H1 (cell line): ENCODE results near the gene SNRNP40. TPM values are rescaled to one million over a fixed set of nuclear protein-coding genes. Genes with fewer than 3 reads are reported as not detected.

Experiments used
- CTCF ChIA-PET: fragments of 300-600 bp; sonication (Branson Sonifier 250); formaldehyde crosslinking; loops from one replicate; lab custom pipeline; 2021; ENCODE audit not compliant: partially characterized antibody; lab: Charles Lee
- POLR2A ChIA-PET: fragments of 300-600 bp; sonication (Branson Sonifier 250); formaldehyde crosslinking; loops from one replicate; lab custom pipeline; 2021; ENCODE audit warnings: inconsistent platforms; ENCODE audit not compliant: partially characterized antibody; lab: Charles Lee
- DNase-seq, 2 experiments: peaks; one replicate each; pipeline versions ENCODE4 v3.0.0 to v3.0.0-alpha.2; 2010 to 2022; ENCODE audit warnings: low spot score in 2 of 2, low read depth in 1 of 2, mixed read lengths in 1 of 2
- FAIRE-seq: peaks from 2 replicates; lab custom pipeline; 2011; peaks lifted over from hg19 to GRCh38; lab: Jason Lieb, UNC
- H2AFZ ChIP-seq: 2 replicates; pipeline ENCODE4 v1.8.1; 2012; ENCODE audit warnings: low read length, inconsistent platforms
- H2AK5ac ChIP-seq: 2 replicates; pipeline ENCODE4 v1.6.1; 2013; ENCODE audit warnings: low read depth, low read length
- H2BK120ac ChIP-seq: replicated peaks from 2 replicates; pipeline ENCODE3; 2013; ENCODE audit warnings: low read depth, low read length, inconsistent platforms
- H2BK12ac ChIP-seq: 2 replicates; pipeline ENCODE4 v1.6.1; 2013; ENCODE audit warnings: low read depth, low read length
- H2BK15ac ChIP-seq: 2 replicates; pipeline ENCODE4 v1.6.1; 2013; ENCODE audit warnings: low read length
- H2BK20ac ChIP-seq: 2 replicates; pipeline ENCODE4 v1.6.1; 2013; ENCODE audit warnings: low read length
- H2BK5ac ChIP-seq: 2 replicates; pipeline ENCODE4 v1.6.1; 2013; ENCODE audit warnings: low read depth, low read length
- H3K14ac ChIP-seq: 2 replicates; pipeline ENCODE4 v1.6.1; 2013; ENCODE audit warnings: inconsistent platforms; ENCODE audit not compliant: insufficient read length
- H3K18ac ChIP-seq: 2 replicates; pipeline ENCODE4 v1.6.1; 2013; ENCODE audit warnings: low read length; ENCODE audit errors: extremely low read depth
- H3K23ac ChIP-seq: 2 replicates; pipeline ENCODE4 v1.6.1; 2013; ENCODE audit warnings: inconsistent platforms; ENCODE audit not compliant: insufficient read length
- H3K23me2 ChIP-seq: 2 replicates; pipeline ENCODE4 v1.6.1; 2013; ENCODE audit warnings: low read depth, low read length
- H3K27ac ChIP-seq: 2 replicates; pipeline ENCODE4 v1.6.1; 2011; ENCODE audit warnings: low read depth, low read length, inconsistent platforms
- H3K27me3 ChIP-seq, 4 experiments: replicated peaks in 1 of 4; 1 replicate in 1 of 4; 2 replicates in 3 of 4; pipeline versions ENCODE4 v1.6.1 to v1.8.1; 2011 to 2013; ENCODE audit warnings: low read length in 3 of 4, mild to moderate bottlenecking in 3 of 4, inconsistent platforms in 2 of 4, mixed read lengths in 2 of 4, moderate library complexity in 1 of 4; ENCODE audit not compliant: control insufficient read depth in 3 of 4, insufficient read depth in 3 of 4; ENCODE audit errors: extremely low read depth in 1 of 4
- H3K36me3 ChIP-seq, 4 experiments: 2 replicates each; pipeline versions ENCODE4 v1.6.1 to v1.8.1; 2011 to 2013; ENCODE audit warnings: mild to moderate bottlenecking in 4 of 4, low read length in 3 of 4, moderate library complexity in 2 of 4, control low read depth in 1 of 4, inconsistent platforms in 1 of 4; ENCODE audit not compliant: insufficient read depth in 4 of 4, control insufficient read depth in 2 of 4
- H3K4ac ChIP-seq: replicated peaks from 2 replicates; pipeline ENCODE3; 2013; ENCODE audit warnings: low read length, low read depth, mixed read lengths, inconsistent platforms; ENCODE audit not compliant: insufficient read length
- H3K4me1 ChIP-seq, 4 experiments: replicated peaks in 1 of 4; 1 replicate in 1 of 4; 2 replicates in 3 of 4; pipeline versions ENCODE4 v1.6.1 to v1.8.1; 2011 to 2013; ENCODE audit warnings: low read length in 3 of 4, inconsistent platforms in 2 of 4, mixed read lengths in 1 of 4; ENCODE audit not compliant: insufficient read depth in 4 of 4, control insufficient read depth in 3 of 4
- H3K4me2 ChIP-seq, 2 experiments: 2 replicates each; pipeline versions ENCODE4 v1.6.1 to v1.8.1; 2011 to 2013; ENCODE audit warnings: low read depth in 2 of 2, low read length in 2 of 2, control low read depth in 1 of 2, inconsistent platforms in 1 of 2, mild to moderate bottlenecking in 1 of 2; ENCODE audit not compliant: insufficient read depth in 1 of 2
- H3K4me3 ChIP-seq, 4 experiments: fragments of 200-600, 300-600 bp in 1 of 4; sonication (generic), shearing (Covaris generic), sonication (Bioruptor Twin) in 1 of 4; 2 replicates each; pipeline versions ENCODE4 v1.5.1 to v1.8.1; 2011 to 2016; ENCODE audit warnings: low read length in 4 of 4, low read depth in 3 of 4, control low read depth in 2 of 4, inconsistent platforms in 2 of 4, mild to moderate bottlenecking in 2 of 4, mixed read lengths in 1 of 4, moderate library complexity in 1 of 4; ENCODE audit not compliant: insufficient read depth in 2 of 4; ENCODE audit errors: extremely low read depth in 1 of 4
- H3K56ac ChIP-seq: replicated peaks from 2 replicates; pipeline ENCODE3; 2013; ENCODE audit warnings: low read depth, mild to moderate bottlenecking, mixed read lengths, low read length, inconsistent platforms; ENCODE audit not compliant: insufficient read length
- H3K79me1 ChIP-seq: 2 replicates; pipeline ENCODE4 v1.6.1; 2013; ENCODE audit warnings: low read depth, low read length, control low read depth
- H3K79me2 ChIP-seq, 2 experiments: 2 replicates each; pipeline versions ENCODE4 v1.6.1 to v1.8.1; 2012 to 2013; ENCODE audit warnings: low read length in 2 of 2, mild to moderate bottlenecking in 2 of 2, inconsistent platforms in 1 of 2; ENCODE audit not compliant: insufficient read depth in 2 of 2, control insufficient read depth in 1 of 2
- H3K9ac ChIP-seq, 4 experiments: replicated peaks in 1 of 4; 1 replicate in 1 of 4; 2 replicates in 3 of 4; pipeline versions ENCODE4 v1.6.1 to v1.8.1; 2011 to 2013; ENCODE audit warnings: low read depth in 3 of 4, low read length in 3 of 4, control low read depth in 2 of 4, mild to moderate bottlenecking in 2 of 4, moderate library complexity in 2 of 4, inconsistent platforms in 1 of 4; ENCODE audit errors: extremely low read depth in 1 of 4
- H3K9me3 ChIP-seq, 2 experiments: 2 replicates each; pipeline versions ENCODE4 v1.6.1 to v1.8.1; 2012 to 2013; ENCODE audit warnings: mild to moderate bottlenecking in 2 of 2, moderate library complexity in 2 of 2, control low read depth in 1 of 2, inconsistent platforms in 1 of 2, low read depth in 1 of 2, low read length in 1 of 2, mixed read lengths in 1 of 2; ENCODE audit not compliant: insufficient read depth in 2 of 2
- H4K20me1 ChIP-seq, 2 experiments: replicated peaks in 1 of 2; 2 replicates each; pipeline versions ENCODE3 to v1.8.1; 2011 to 2013; ENCODE audit warnings: inconsistent platforms in 2 of 2, low read length in 2 of 2, mild to moderate bottlenecking in 1 of 2; ENCODE audit not compliant: insufficient read depth in 2 of 2, control insufficient read depth in 1 of 2
- H4K5ac ChIP-seq: 2 replicates; pipeline ENCODE4 v1.6.1; 2013; ENCODE audit warnings: low read length, low read depth, mixed read lengths, inconsistent platforms; ENCODE audit not compliant: insufficient read length
- H4K8ac ChIP-seq: 2 replicates; pipeline ENCODE4 v1.8.0; 2013; ENCODE audit warnings: mild to moderate bottlenecking, moderate library complexity, low read length, inconsistent platforms; ENCODE audit not compliant: insufficient read depth; ENCODE audit errors: extremely low read depth
- H4K91ac ChIP-seq: replicated peaks from 2 replicates; pipeline ENCODE3; 2013; ENCODE audit warnings: low read length, mixed read lengths, inconsistent platforms; ENCODE audit not compliant: insufficient read length
- KDM1A ChIP-seq: fragments of 200-600, 300-600 bp; sonication (generic); IDR thresholded peaks from 2 replicates; pipeline ENCODE4 v1.7.1; 2016; ENCODE audit warnings: mild to moderate bottlenecking, low read length, borderline replicate concordance
- NRF1 ChIP-seq: IDR thresholded peaks from 2 replicates; pipeline ENCODE4 v1.6.1; 2011; ENCODE audit warnings: mild to moderate bottlenecking, low read depth, low read length, improper control_type of control experiment
- RAD21 ChIP-seq, 2 experiments: IDR thresholded peaks in 1 of 2; conservative IDR thresholded peaks in 1 of 2; 2 replicates each; pipeline ENCODE4 v1.6.1; 2011; ENCODE audit warnings: low read depth in 2 of 2, low read length in 2 of 2, improper control_type of control experiment in 1 of 2, inconsistent platforms in 1 of 2, mild to moderate bottlenecking in 1 of 2, moderate library complexity in 1 of 2
- SAP30 ChIP-seq: fragments of 300-600 bp; sonication (generic); IDR thresholded peaks from 2 replicates; pipeline ENCODE4 v1.7.1; 2012; ENCODE audit warnings: low read length, moderate library complexity, mild to moderate bottlenecking, inconsistent platforms; ENCODE audit not compliant: insufficient read depth, insufficient replicate concordance
- SUZ12 ChIP-seq: fragments of 200-600 bp; sonication (generic); IDR thresholded peaks from 2 replicates; pipeline ENCODE4 v1.6.1; 2012; ENCODE audit warnings: mild to moderate bottlenecking, inconsistent platforms, low read length, moderate library complexity, mixed read lengths
- TAF1 ChIP-seq: IDR thresholded peaks from 2 replicates; pipeline ENCODE4 v1.6.1; 2011; ENCODE audit warnings: mild to moderate bottlenecking, low read depth, low read length
- WGBS, 2 experiments: shearing (Covaris generic) in 1 of 2; methylation state at CpG; one replicate each; pipeline versions ENCODE4 v1.1.6 to v1.1.7; 2013 to 2015; ENCODE audit warnings: low lambda C conversion rate in 2 of 2, mixed read lengths in 2 of 2, inconsistent platforms in 1 of 2, low coverage in 1 of 2, missing lambda C conversion rate in 1 of 2; ENCODE audit not compliant: insufficient replicate concordance in 2 of 2, insufficient coverage in 1 of 2, insufficient read length in 1 of 2; ENCODE audit errors: extremely low coverage in 1 of 2, missing lambda C conversion rate in 1 of 2; 5-methylcytosine and 5-hydroxymethylcytosine counted together
- polyA plus RNA-seq, 7 experiments: library from polyadenylated mRNA; depleted of rRNA in 3 of 7; stranded (reverse) in 5 of 7; unstranded in 2 of 7; fragments of >200 nt in 5 of 7; fragments of 200-250 nt in 2 of 7; gene quantifications; 1 replicate in 5 of 7; 2 replicates in 1 of 7; 4 replicates in 1 of 7; pipeline versions ENCODE4 v1.2.1 to v1.2.3, GENCODE V29; 2011 to 2013; ENCODE audit warnings: missing spikeins in 2 of 7, mixed read lengths in 2 of 7
- total RNA-seq: library from RNA; stranded (reverse); fragmentation: NEBNext Ultra II Directional; extraction: Animal tissue kit (Norgen Biotek cat#: 25700); gene quantifications from 2 replicates; pipeline ENCODE4 v1.2.1, GENCODE V29; 2021
- TF ChIP-seq, protein P1 (sequence below): IDR thresholded peaks from 2 replicates; pipeline ENCODE4 v1.6.1; 2011; ENCODE audit warnings: low read length, improper control_type of control experiment

SNRNP40 gene
- total and polyA plus RNA-seq, 2 of the 8 experiments (the other 6 are each of a cell fraction or from before 2014, with no cell fraction given), result 97.4 to 113 TPM

DNA sequence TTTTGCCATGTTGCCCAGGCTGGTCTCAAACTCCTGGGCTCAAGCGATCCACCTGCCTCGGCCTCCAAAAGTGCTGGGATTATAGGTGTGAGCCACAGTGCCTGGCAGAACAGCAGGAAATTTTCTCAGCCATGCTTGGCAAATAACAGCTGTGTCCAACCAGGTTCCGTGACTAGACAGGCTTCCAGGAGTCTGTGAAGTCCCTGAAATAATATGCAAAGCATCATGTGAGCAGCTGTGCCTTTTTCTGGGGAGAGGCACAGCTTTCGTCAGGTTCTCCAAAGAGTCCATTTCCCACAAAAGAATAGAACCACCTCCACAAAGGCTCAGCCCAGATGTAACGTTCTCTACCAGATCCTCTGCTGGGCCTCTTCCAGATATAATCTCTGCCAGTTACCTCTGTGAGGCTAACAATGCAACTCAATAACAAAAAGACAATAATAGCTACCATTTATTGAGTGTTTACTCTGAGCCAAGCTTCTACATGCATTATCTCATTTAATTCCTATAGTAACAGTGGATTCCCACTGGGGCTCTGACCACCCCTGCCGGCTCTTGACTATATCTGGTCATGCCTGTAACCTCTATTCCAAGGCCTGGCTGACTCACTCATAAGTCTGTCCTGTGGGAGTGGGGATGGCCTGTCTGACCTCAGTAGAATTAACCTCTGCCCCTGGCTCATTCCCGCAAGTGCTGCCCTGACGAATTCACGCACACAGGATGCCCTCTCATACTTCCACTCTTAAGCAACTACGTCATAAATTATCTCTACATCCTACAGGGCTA is 52.9 kb downstream of the SNRNP40 start:
- ChIA-PET CTCF (interaction anchor here (0.6 to 6.1 kb wide), 8 partner anchors 9 to 178 kb away, joined by 3 to 49 read pairs (median 4); no protein-coding TSS in a partner anchor), POLR2A (interaction anchor here (0.8 to 1.5 kb wide), 3 partner anchors 12 to 178 kb away, joined by 3 to 5 read pairs (median 4); partner anchors contain the start of genes SNRNP40 and ZCCHC17)
- no peak overlapping the region for H3K4me3 ChIP-seq
- H3K79me1 ChIP-seq, result no peaks in the 10 kb centered on the region
- H3K14ac ChIP-seq, result no peak overlapping the region
- TF ChIP-seq, protein P1, sequence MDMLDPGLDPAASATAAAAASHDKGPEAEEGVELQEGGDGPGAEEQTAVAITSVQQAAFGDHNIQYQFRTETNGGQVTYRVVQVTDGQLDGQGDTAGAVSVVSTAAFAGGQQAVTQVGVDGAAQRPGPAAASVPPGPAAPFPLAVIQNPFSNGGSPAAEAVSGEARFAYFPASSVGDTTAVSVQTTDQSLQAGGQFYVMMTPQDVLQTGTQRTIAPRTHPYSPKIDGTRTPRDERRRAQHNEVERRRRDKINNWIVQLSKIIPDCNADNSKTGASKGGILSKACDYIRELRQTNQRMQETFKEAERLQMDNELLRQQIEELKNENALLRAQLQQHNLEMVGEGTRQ, result no peak
- no peak for TF ChIP-seq RAD21 (IDR thresholded peaks at IDR 0.05 in 1 of 2, conservative IDR thresholded peaks at IDR 0.05 in 1 of 2; ENCODE audit: low read depth in 2 of 2, low read length in 2 of 2)
- TF ChIP-seq TAF1, result no peak
- no peak for TF ChIP-seq NRF1
- TF ChIP-seq SUZ12, result no peak
- no peak for TF ChIP-seq SAP30
- TF ChIP-seq KDM1A, result no peak
- no peak overlapping the region for H3K27ac ChIP-seq
- 88% methylated on average over 10 of the region's 10 CpGs; no CpG with 5 or more reads in 1 of the 2 experiments for WGBS, 2 experiments
- H2AK5ac ChIP-seq, result no peak overlapping the region
- H2AFZ ChIP-seq, result no peak overlapping the region
- no peak overlapping the region for H2BK12ac ChIP-seq
- H3K36me3 ChIP-seq, result no peaks in the 10 kb centered on the region
- H2BK5ac ChIP-seq, result no peak overlapping the region
- no peak for DNase-seq
- H4K91ac ChIP-seq, result no peak overlapping the region
- no peak overlapping the region for H3K23ac ChIP-seq
- H2BK120ac ChIP-seq, result no peak overlapping the region
- H3K27me3 ChIP-seq, result peaks cover 0 to 14% (median 8%) of the 10 kb centered on the region in 4 experiments; a peak in 5 of 7 replicates
- H3K4me2 ChIP-seq, result no peak overlapping the region
- no peak overlapping the region for H3K18ac ChIP-seq
- no peak overlapping the region for H2BK20ac ChIP-seq
- no peak overlapping the region for H4K8ac ChIP-seq
- no peaks in the 10 kb centered on the region for H3K9me3 ChIP-seq
- no peaks in the 10 kb centered on the region for H4K20me1 ChIP-seq
- peaks cover under 1 to 7% (median 4%) of the 10 kb centered on the region in 4 experiments; a peak in 5 of 7 replicates for H3K4me1 ChIP-seq
- no peak overlapping the region for H3K9ac ChIP-seq
- peaks cover 9% of the 10 kb centered on the region for H3K23me2 ChIP-seq
- no peak overlapping the region for H4K5ac ChIP-seq
- 0 out of 4 replicates have a peak, but pooled peaks cover 0 to 3% of the 10 kb centered on the region in 2 experiments for H3K79me2 ChIP-seq
- no peak overlapping the region for H3K56ac ChIP-seq
- FAIRE-seq, result no peak
- no peak overlapping the region for H2BK15ac ChIP-seq
- H3K4ac ChIP-seq, result no peak overlapping the region
